ENCODE measurements around the gene ZFYVE28. TPM values are rescaled to one million over a fixed set of nuclear protein-coding genes. Genes with fewer than 3 reads are reported as not detected.

The ZFYVE28 gene
- total and polyA plus RNA-seq, 2 of the 8 experiments (the other 6 are each of a cell fraction or from before 2014, with no cell fraction given) = 1.7 to 4.9 TPM

- H2BK5ac ChIP-seq (ENCODE audit: low read depth, low read length) = no peak overlapping the region
- H3K79me2 ChIP-seq (ENCODE audit: control insufficient read depth in 1 of 2, insufficient read depth in 2 of 2, low read length in 2 of 2) = no peaks in the 10 kb centered on the region
- no peaks in the 10 kb centered on the region for H3K79me1 ChIP-seq (ENCODE audit: low read depth, low read length)
- H4K5ac ChIP-seq (ENCODE audit: insufficient read length, low read depth, low read length) = no peak overlapping the region
- H2BK12ac ChIP-seq (ENCODE audit: low read depth, low read length) = no peak overlapping the region
- H2AK5ac ChIP-seq (ENCODE audit: low read depth, low read length) = no peak overlapping the region
- FAIRE-seq (no peak), DNase-seq (ENCODE audit: low read depth in 1 of 2, low spot score in 2 of 2) (no peak)
- H3K4me2 ChIP-seq (ENCODE audit: insufficient read depth in 1 of 2, low read depth in 2 of 2, low read length in 2 of 2) = no peak overlapping the region
- no peaks in the 10 kb centered on the region for H3K23me2 ChIP-seq (ENCODE audit: low read depth, low read length)
- peaks cover 0 to 5% of the 10 kb centered on the region in 2 experiments for H4K20me1 ChIP-seq (replicated peaks in 1 of 2; ENCODE audit: control insufficient read depth in 1 of 2, insufficient read depth in 2 of 2, low read length in 2 of 2)
- H2AFZ ChIP-seq (ENCODE audit: low read length) = no peak overlapping the region
- H3K36me3 ChIP-seq (ENCODE audit: control insufficient read depth in 2 of 4, insufficient read depth in 4 of 4, low read length in 3 of 4) = peaks cover 0 to 5% (median 2%) of the 10 kb centered on the region in 4 experiments; a peak in 2 of 8 replicates
- ChIA-PET CTCF (ENCODE audit: partially characterized antibody) (interaction anchor here (1.1 to 2.1 kb wide), 3 partner anchors 9 to 105 kb away, joined by 3 to 7 read pairs (median 6); no protein-coding TSS in a partner anchor), POLR2A (ENCODE audit: partially characterized antibody) (no interaction called here)
- no peak overlapping the region for H3K4ac ChIP-seq (replicated peaks; ENCODE audit: insufficient read length, low read depth, low read length)
- H3K56ac ChIP-seq (replicated peaks; ENCODE audit: insufficient read length, low read depth, low read length) = no peak overlapping the region
- no peak overlapping the region for H2BK120ac ChIP-seq (replicated peaks; ENCODE audit: low read depth, low read length)
- H2BK15ac ChIP-seq (ENCODE audit: low read length) = no peak overlapping the region
- 0 out of 7 replicates have a peak, but pooled peaks cover 0 to 3% (median 0%) of the 10 kb centered on the region in 4 experiments for H3K4me1 ChIP-seq (replicated peaks in 1 of 4; ENCODE audit: control insufficient read depth in 3 of 4, insufficient read depth in 4 of 4, low read length in 3 of 4)
- H3K27ac ChIP-seq (ENCODE audit: low read depth, low read length) = no peak overlapping the region
- no peak overlapping the region; the same call in 1 of the 2 replicates for H4K8ac ChIP-seq (ENCODE audit: extremely low read depth, insufficient read depth, low read length)
- H2BK20ac ChIP-seq (ENCODE audit: low read length) = no peak overlapping the region
- no peak overlapping the region for H3K18ac ChIP-seq (ENCODE audit: extremely low read depth, low read length)
- no peaks in the 10 kb centered on the region; a peak in 1 of 4 replicates for H3K9me3 ChIP-seq (ENCODE audit: insufficient read depth in 2 of 2, low read depth in 1 of 2, low read length in 1 of 2)
- no peak overlapping the region for H3K23ac ChIP-seq (ENCODE audit: insufficient read length)
- H3K4me3 ChIP-seq (ENCODE audit: extremely low read depth in 1 of 4, insufficient read depth in 2 of 4, low read depth in 3 of 4, low read length in 4 of 4) = no peak overlapping the region
- no peak overlapping the region for H3K9ac ChIP-seq (replicated peaks in 1 of 4; ENCODE audit: extremely low read depth in 1 of 4, low read depth in 3 of 4, low read length in 3 of 4)
- no peaks in the 10 kb centered on the region for H3K27me3 ChIP-seq (replicated peaks in 1 of 4; ENCODE audit: control insufficient read depth in 3 of 4, extremely low read depth in 1 of 4, insufficient read depth in 3 of 4, low read length in 3 of 4)
- no peak overlapping the region for H3K14ac ChIP-seq (ENCODE audit: insufficient read length)
- H4K91ac ChIP-seq (replicated peaks; ENCODE audit: insufficient read length, low read length) = no peak overlapping the region
- 92% methylated on average over 10 of the region's 10 CpGs; no CpG with 5 or more reads in 1 of the 2 experiments for WGBS, 2 experiments (ENCODE audit: extremely low coverage in 1 of 2, insufficient coverage in 1 of 2, insufficient read length in 1 of 2, insufficient replicate concordance in 2 of 2, low coverage in 1 of 2, low lambda C conversion rate in 2 of 2, missing lambda C conversion rate in 1 of 2)
- TF ChIP-seq KDM4A (IDR thresholded peaks at IDR 0.05; ENCODE audit: low read depth, low read length, severe bottlenecking) (no peak), GTF2F1 (IDR thresholded peaks at IDR 0.05; ENCODE audit: borderline replicate concordance, low read depth, low read length) (no peak), HDAC2 (IDR thresholded peaks at IDR 0.05; ENCODE audit: borderline replicate concordance in 1 of 2, low read depth in 2 of 2, low read length in 2 of 2) (no peak), RAD21 (IDR thresholded peaks at IDR 0.05 in 1 of 2, conservative IDR thresholded peaks at IDR 0.05 in 1 of 2; ENCODE audit: low read depth in 2 of 2, low read length in 2 of 2) (no peak), TAF7 (optimal IDR thresholded peaks at IDR 0.05; ENCODE audit: borderline replicate concordance, low read depth, low read length) (no peak), CHD2 (IDR thresholded peaks at IDR 0.05; ENCODE audit: low read length) (no peak), POLR2AphosphoS5 (IDR thresholded peaks at IDR 0.05; ENCODE audit: low read depth, low read length) (no peak), CHD1 (IDR thresholded peaks at IDR 0.05; ENCODE audit: low read depth, low read length) (no peak), TAF1 (IDR thresholded peaks at IDR 0.05; ENCODE audit: low read depth, low read length) (no peak), RBBP5 (IDR thresholded peaks at IDR 0.05; ENCODE audit: borderline replicate concordance, low read depth, low read length) (no peak), SIN3A (conservative IDR thresholded peaks at IDR 0.05 in 1 of 2, IDR thresholded peaks at IDR 0.05 in 1 of 2; ENCODE audit: low read depth in 1 of 2, low read length in 2 of 2) (no peak), TCF12 (IDR thresholded peaks at IDR 0.05; ENCODE audit: low read depth, low read length) (no peak)
These were observed 169.6 kb downstream of the ZFYVE28 start for GRCh38 chr4:2248821-2249261.

Data from H1 (cell line).